Neuronal stem cell (in vitro differentiated cells): Measurements from ENCODE around the gene BPNT1.

Experiments used
- DNase-seq: peaks from one replicate; pipeline ENCODE4 v3.0.0-alpha.2; 2013; ENCODE audit warnings: low spot score
- H2AFZ ChIP-seq: one replicate; pipeline ENCODE4 v1.6.1; 2013; ENCODE audit warnings: mild to moderate bottlenecking, low read length, inconsistent platforms
- H2AK5ac ChIP-seq: 2 replicates; pipeline ENCODE4 v1.6.1; 2013; ENCODE audit warnings: low read depth, mild to moderate bottlenecking, inconsistent platforms, low read length, moderate library complexity, mixed read lengths
- H2BK120ac ChIP-seq: 2 replicates; pipeline ENCODE4 v1.6.1; 2013; ENCODE audit warnings: low read depth, mild to moderate bottlenecking, inconsistent platforms, low read length, moderate library complexity, mixed read lengths
- H2BK12ac ChIP-seq: one replicate; pipeline ENCODE4 v1.6.1; 2013; ENCODE audit warnings: low read length, inconsistent platforms
- H2BK15ac ChIP-seq: 2 replicates; pipeline ENCODE4 v1.6.1; 2013; ENCODE audit warnings: mild to moderate bottlenecking, low read length, inconsistent platforms, mixed read lengths
- H2BK5ac ChIP-seq: one replicate; pipeline ENCODE4 v1.6.1; 2013; ENCODE audit warnings: inconsistent platforms, mild to moderate bottlenecking, low read length, moderate library complexity
- H3K14ac ChIP-seq: one replicate; pipeline ENCODE4 v1.6.1; 2013; ENCODE audit warnings: low read length, inconsistent platforms
- H3K18ac ChIP-seq: 2 replicates; pipeline ENCODE4 v1.6.1; 2013; ENCODE audit warnings: low read length, inconsistent platforms
- H3K23ac ChIP-seq: 2 replicates; pipeline ENCODE4 v1.6.1; 2013; ENCODE audit warnings: low read depth, mild to moderate bottlenecking, mixed read lengths, low read length, inconsistent platforms; ENCODE audit not compliant: poor library complexity
- H3K27ac ChIP-seq: replicated peaks from 3 replicates; pipeline ENCODE4 v1.5.1; 2013; ENCODE audit warnings: low read length, inconsistent platforms
- H3K27me3 ChIP-seq, 3 experiments: 2 replicates each; pipeline ENCODE4 v1.6.1; 2013; ENCODE audit warnings: low read length in 3 of 3, mild to moderate bottlenecking in 2 of 3, inconsistent platforms in 1 of 3, low read depth in 1 of 3, mixed read lengths in 1 of 3, moderate library complexity in 1 of 3; ENCODE audit not compliant: control insufficient read depth in 3 of 3, insufficient read depth in 3 of 3
- H3K36me3 ChIP-seq, 2 donors: replicated peaks in 1 of 2; 2 replicates each; pipeline ENCODE4 v1.6.1; 2013; ENCODE audit warnings: low read length in 2 of 2; ENCODE audit not compliant: control insufficient read depth in 2 of 2, insufficient read depth in 2 of 2
- H3K4ac ChIP-seq: 2 replicates; pipeline ENCODE4 v1.6.1; 2013; ENCODE audit warnings: inconsistent platforms, mild to moderate bottlenecking, low read length, moderate library complexity
- H3K4me1 ChIP-seq, 2 donors: 1 replicate in 1 of 2; 2 replicates in 1 of 2; pipeline ENCODE4 v1.6.1; 2013; ENCODE audit warnings: low read length in 2 of 2, low read depth in 1 of 2; ENCODE audit not compliant: control insufficient read depth in 2 of 2, insufficient read depth in 1 of 2
- H3K4me2 ChIP-seq: one replicate; pipeline ENCODE4 v1.6.1; 2013; ENCODE audit warnings: mild to moderate bottlenecking, low read length, inconsistent platforms; ENCODE audit not compliant: insufficient read depth, poor library complexity, severe bottlenecking
- H3K4me3 ChIP-seq, 2 donors: 2 replicates each; pipeline ENCODE4 v1.5.1; 2013; ENCODE audit warnings: low read length in 2 of 2, mild to moderate bottlenecking in 2 of 2, inconsistent platforms in 1 of 2, moderate library complexity in 1 of 2
- H3K79me1 ChIP-seq: one replicate; pipeline ENCODE4 v1.6.1; 2013; ENCODE audit warnings: low read depth, mild to moderate bottlenecking, inconsistent platforms, low read length, moderate library complexity
- H3K9ac ChIP-seq: one replicate; pipeline ENCODE4 v1.6.1; 2013; ENCODE audit warnings: mild to moderate bottlenecking, low read depth, low read length, inconsistent platforms; ENCODE audit not compliant: poor library complexity
- H3K9me3 ChIP-seq, 2 donors: replicated peaks in 1 of 2; 2 replicates each; pipeline versions ENCODE3 to v1.6.1; 2013; ENCODE audit warnings: low read length in 2 of 2, mild to moderate bottlenecking in 2 of 2, inconsistent platforms in 1 of 2, low read depth in 1 of 2, mixed read lengths in 1 of 2, moderate library complexity in 1 of 2; ENCODE audit not compliant: control insufficient read depth in 2 of 2, insufficient read depth in 1 of 2
- H4K8ac ChIP-seq: one replicate; pipeline ENCODE4 v1.6.1; 2013; ENCODE audit warnings: low read depth, mild to moderate bottlenecking, inconsistent platforms, low read length, moderate library complexity
- H4K91ac ChIP-seq: one replicate; pipeline ENCODE4 v1.6.1; 2013; ENCODE audit warnings: low read length, low read depth, mild to moderate bottlenecking, inconsistent platforms; ENCODE audit not compliant: poor library complexity
- WGBS, 2 donors: extraction: QIAGEN DNeasy Blood & Tissue Kit; methylation state at CpG; one replicate each; pipeline ENCODE4 v1.1.7; 2013; ENCODE audit warnings: missing lambda C conversion rate in 2 of 2, mixed read lengths in 1 of 2; ENCODE audit not compliant: insufficient read length in 2 of 2, insufficient replicate concordance in 1 of 2; ENCODE audit errors: extremely low coverage in 2 of 2; 5-methylcytosine and 5-hydroxymethylcytosine counted together

The BPNT1 gene

DNA sequence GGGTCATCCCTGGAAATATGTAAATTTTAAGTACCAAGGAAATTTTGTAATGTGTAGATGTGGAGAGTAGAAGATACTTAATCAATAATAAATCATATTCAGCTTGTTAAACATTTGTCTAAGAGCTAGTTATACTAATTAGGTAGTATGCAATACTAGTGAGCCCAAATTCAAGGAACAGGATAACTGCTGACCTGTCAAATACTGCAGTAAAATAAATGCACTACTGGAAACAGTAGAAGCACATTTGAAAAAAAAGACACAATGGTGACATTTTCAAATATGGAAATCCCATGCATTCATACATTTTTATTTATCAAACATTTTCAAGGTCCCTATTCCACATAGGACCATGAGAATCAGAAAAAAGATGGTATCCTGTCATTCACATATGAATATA lies 70.5 kb downstream of the BPNT1 start:
- Histone ChIP-seq H2BK120ac (no peak overlapping the region), H3K9me3 (no peaks in the 10 kb centered on the region), H3K4me3 (no peak overlapping the region), H2AK5ac (no peak overlapping the region), H4K91ac (no peak overlapping the region), H3K9ac (no peak overlapping the region), H3K18ac (no peak overlapping the region), H2BK5ac (no peak overlapping the region), H4K8ac (no peak overlapping the region), H2BK12ac (no peak overlapping the region), H2AFZ (no peak overlapping the region), H3K4me1 (no peaks in the 10 kb centered on the region), H3K23ac (no peak overlapping the region), H3K14ac (no peak overlapping the region), H3K4ac (no peak overlapping the region), H3K36me3 (peaks cover 9 to 94% of the 10 kb centered on the region in 2 donors), H3K27ac (no peak overlapping the region), H3K27me3 (no peaks in the 10 kb centered on the region), H3K79me1 (no peaks in the 10 kb centered on the region), H2BK15ac (no peak overlapping the region), H3K4me2 (no peak overlapping the region)
- no peak for DNase-seq

DNA sequence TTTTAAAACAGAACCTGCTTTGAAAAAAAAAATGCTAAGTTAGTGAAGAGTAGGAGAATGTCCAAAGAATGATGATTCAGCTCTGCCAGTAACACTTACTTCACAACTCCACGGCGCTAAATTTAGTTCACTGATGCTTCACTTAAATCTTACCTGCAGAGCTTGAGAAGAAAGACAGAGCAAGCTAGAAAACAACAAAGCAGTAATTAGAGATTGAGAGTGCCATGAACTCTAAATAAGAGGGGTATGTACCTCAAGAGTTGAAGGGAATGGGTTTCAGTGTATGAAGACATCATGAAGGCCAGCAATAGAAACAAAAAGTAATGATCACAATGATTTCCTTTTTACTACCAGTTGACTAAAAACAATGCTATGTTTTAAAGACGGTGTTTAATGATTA lies 76.1 kb downstream of the BPNT1 start:
- Histone ChIP-seq H3K27ac (no peak overlapping the region), H2BK120ac (no peak overlapping the region), H2BK5ac (no peak overlapping the region), H3K4me1 (no peaks in the 10 kb centered on the region), H2AK5ac (no peak overlapping the region), H3K23ac (no peak overlapping the region), H3K27me3 (no peaks in the 10 kb centered on the region), H3K9me3 (no peaks in the 10 kb centered on the region), H3K18ac (no peak overlapping the region), H3K4me3 (no peak overlapping the region), H3K9ac (no peak overlapping the region), H2BK15ac (no peak overlapping the region), H3K14ac (no peak overlapping the region), H3K79me1 (no peaks in the 10 kb centered on the region), H3K4me2 (no peak overlapping the region), H4K91ac (no peak overlapping the region), H3K36me3 (peaks cover 5 to 93% of the 10 kb centered on the region in 2 donors), H3K4ac (no peak overlapping the region), H2BK12ac (no peak overlapping the region), H2AFZ (no peak overlapping the region), H4K8ac (no peak overlapping the region)
- no CpG with 5 or more reads among the region's 3 CpGs for WGBS, 2 donors
- DNase-seq: no peak

DNA sequence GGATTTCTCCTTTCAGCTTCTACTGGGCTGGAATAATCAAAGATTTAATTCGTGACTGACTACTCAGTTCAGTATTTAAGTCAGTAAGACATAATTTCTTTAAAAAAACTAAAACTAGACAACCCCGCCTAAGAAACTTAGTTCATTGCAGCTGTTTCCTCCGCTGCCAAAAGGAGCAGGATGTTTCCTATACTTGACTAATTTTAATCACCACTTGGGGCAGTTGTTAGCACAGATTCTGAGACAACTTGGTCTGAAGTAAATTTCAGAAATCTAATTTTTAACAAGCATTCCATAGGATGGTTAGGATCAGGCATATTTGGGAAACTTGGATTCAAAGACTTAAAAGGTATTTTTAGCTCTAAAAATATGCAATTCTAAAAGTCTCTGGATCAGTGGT lies 77.3 kb downstream of the BPNT1 start:
- Histone ChIP-seq H3K4me1 (no peaks in the 10 kb centered on the region), H3K4ac (no peak overlapping the region), H3K36me3 (peaks cover 5 to 90% of the 10 kb centered on the region in 2 donors), H2AK5ac (no peak overlapping the region), H3K27me3 (no peaks in the 10 kb centered on the region), H3K9ac (no peak overlapping the region), H2BK12ac (no peak overlapping the region), H2BK15ac (no peak overlapping the region), H3K18ac (no peak overlapping the region), H3K4me3 (no peak overlapping the region), H3K14ac (no peak overlapping the region), H3K27ac (no peak overlapping the region), H4K8ac (no peak overlapping the region), H3K9me3 (no peaks in the 10 kb centered on the region), H2BK5ac (no peak overlapping the region), H3K23ac (no peak overlapping the region), H2BK120ac (no peak overlapping the region), H3K79me1 (no peaks in the 10 kb centered on the region), H2AFZ (no peak overlapping the region), H4K91ac (no peak overlapping the region), H3K4me2 (no peak overlapping the region)
- no peak for DNase-seq
- WGBS, 2 donors: no CpG with 5 or more reads among the region's 3 CpGs

DNA sequence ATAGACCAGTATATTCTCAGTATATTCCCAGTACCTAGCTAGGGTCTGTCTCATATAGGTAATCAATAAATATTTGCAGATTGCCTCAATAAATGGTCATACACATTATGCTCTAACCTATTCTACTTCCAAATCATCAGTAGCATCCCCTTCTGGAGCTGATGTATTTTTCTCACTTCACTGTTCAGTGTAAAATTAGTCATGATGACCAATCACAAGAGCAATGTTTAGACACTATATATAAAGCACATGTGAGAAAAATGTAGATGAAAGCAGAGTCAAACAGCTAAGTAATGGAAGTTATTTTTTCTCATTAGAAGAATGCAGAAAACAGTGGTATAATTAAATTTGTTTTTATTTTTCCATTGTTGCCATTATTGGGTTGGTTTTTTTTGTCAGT lies 78.0 kb downstream of the BPNT1 start:
- Histone ChIP-seq H3K14ac (no peak overlapping the region), H4K8ac (no peak overlapping the region), H3K18ac (no peak overlapping the region), H2BK5ac (no peak overlapping the region), H3K4me3 (no peak overlapping the region), H2BK15ac (no peak overlapping the region), H3K4ac (no peak overlapping the region), H3K27me3 (no peaks in the 10 kb centered on the region), H3K23ac (no peak overlapping the region), H2AK5ac (no peak overlapping the region), H2AFZ (no peak overlapping the region), H3K4me1 (no peaks in the 10 kb centered on the region), H4K91ac (no peak overlapping the region), H3K79me1 (no peaks in the 10 kb centered on the region), H3K27ac (no peak overlapping the region), H3K36me3 (peaks cover 5 to 90% of the 10 kb centered on the region in 2 donors), H3K9me3 (no peaks in the 10 kb centered on the region), H3K4me2 (no peak overlapping the region), H2BK120ac (no peak overlapping the region), H3K9ac (no peak overlapping the region), H2BK12ac (no peak overlapping the region)
- no peak for DNase-seq
